T-helper 17 cell (primary cell): ENCODE data around the gene NPFFR2. TPM values are rescaled to one million over a fixed set of nuclear protein-coding genes. Genes with fewer than 3 reads are reported as not detected.

ENCODE experiments used
- ATAC-seq: fragments of 150-1000 bp; cut with Tn5 transposase; 2 replicates; pipeline ENCODE4 v1.10.0; 2021; ENCODE audit warnings: mild to moderate bottlenecking, moderate library complexity
- DNase-seq, 3 donors: peaks; one replicate each; pipeline versions ENCODE4 v3.0.0 to v3.0.0-alpha.2; 2020 to 2021
- H3K9me3 ChIP-seq: one replicate; pipeline ENCODE4 v1.7.0; 2013; ENCODE audit warnings: low read length, mild to moderate bottlenecking; ENCODE audit not compliant: control insufficient read depth, poor library complexity, severe bottlenecking
- H3K27ac Mint-ChIP-seq: one replicate; pipeline ENCODE4 v1.8.0; 2022; ENCODE audit warnings: mild to moderate bottlenecking, moderate library complexity, mixed read lengths
- H3K27me3 Mint-ChIP-seq: one replicate; pipeline ENCODE4 v1.8.0; 2022; ENCODE audit warnings: mixed read lengths
- H3K36me3 Mint-ChIP-seq: one replicate; pipeline ENCODE4 v1.8.0; 2022; ENCODE audit warnings: low read depth, mixed read lengths
- H3K4me1 Mint-ChIP-seq: one replicate; pipeline ENCODE4 v1.8.0; 2022; ENCODE audit warnings: mild to moderate bottlenecking, mixed read lengths
- H3K4me3 Mint-ChIP-seq: one replicate; pipeline ENCODE4 v1.8.0; 2022; ENCODE audit warnings: mild to moderate bottlenecking, moderate library complexity, mixed read lengths
- total RNA-seq, 4 donors: library from RNA in 2 of 4; stranded (reverse) in 2 of 4; gene quantifications; one replicate each; pipeline ENCODE4 v1.2.3 and lab custom pipeline; 2022 to 2026

Gene NPFFR2
- total RNA-seq, result not detected
- 0 reads per million in 2 donors for total RNA-seq (lab: John Stamatoyannopoulos, UW)

DNA sequence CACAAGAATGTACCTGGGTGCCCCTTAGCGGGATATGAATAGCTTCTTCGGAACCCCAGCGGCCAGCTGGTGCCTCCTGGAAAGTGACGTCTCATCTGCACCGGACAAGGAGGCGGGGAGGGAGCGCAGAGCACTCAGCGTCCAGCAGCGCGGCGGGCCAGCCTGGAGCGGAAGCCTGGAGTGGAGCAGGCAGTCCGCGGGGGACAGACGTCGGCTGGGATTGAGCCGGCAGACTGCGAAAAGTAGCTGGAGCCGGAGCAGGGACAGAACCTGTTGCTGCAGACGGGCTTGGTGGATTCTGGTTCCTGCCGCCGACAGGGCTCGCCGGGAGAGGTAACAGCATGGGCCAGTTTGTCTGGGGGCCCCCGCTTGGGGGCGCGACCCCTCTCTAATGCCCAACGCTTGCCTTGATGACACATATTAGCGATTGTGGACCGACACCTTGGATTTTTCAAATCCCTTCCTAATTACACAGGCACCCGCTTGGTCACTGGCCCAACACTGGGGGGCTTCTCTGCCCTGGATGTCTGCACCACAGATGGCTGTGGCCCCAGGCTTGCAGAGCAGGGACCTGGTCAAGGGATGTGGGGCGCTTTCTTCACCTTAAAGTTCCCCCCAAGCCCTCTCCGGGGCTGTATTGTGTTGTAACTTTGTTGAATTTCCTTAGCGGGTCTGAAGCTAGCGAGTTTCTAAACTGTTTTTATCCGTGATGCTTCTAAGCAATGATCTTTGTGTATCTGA, at the start of gene NPFFR2:
Gene NPFFR2 (plus strand): TSS at position 133 of the 741 bp plus-strand sequence. CDS start 96,592 bp downstream, outside the sequence.
- peaks cover 15% of the 10 kb centered on the region for H3K27me3 Mint-ChIP-seq
- no peak within 1 kb of the TSS for H3K27ac Mint-ChIP-seq
- no peaks in the 10 kb centered on the region for H3K9me3 ChIP-seq
- no peak for ATAC-seq
- no peaks in the 10 kb centered on the region for H3K36me3 Mint-ChIP-seq
- H3K4me3 Mint-ChIP-seq, result no peak within 1 kb of the TSS
- H3K4me1 Mint-ChIP-seq, result no peaks in the 10 kb centered on the region
- DNase-seq, result no peak

DNA sequence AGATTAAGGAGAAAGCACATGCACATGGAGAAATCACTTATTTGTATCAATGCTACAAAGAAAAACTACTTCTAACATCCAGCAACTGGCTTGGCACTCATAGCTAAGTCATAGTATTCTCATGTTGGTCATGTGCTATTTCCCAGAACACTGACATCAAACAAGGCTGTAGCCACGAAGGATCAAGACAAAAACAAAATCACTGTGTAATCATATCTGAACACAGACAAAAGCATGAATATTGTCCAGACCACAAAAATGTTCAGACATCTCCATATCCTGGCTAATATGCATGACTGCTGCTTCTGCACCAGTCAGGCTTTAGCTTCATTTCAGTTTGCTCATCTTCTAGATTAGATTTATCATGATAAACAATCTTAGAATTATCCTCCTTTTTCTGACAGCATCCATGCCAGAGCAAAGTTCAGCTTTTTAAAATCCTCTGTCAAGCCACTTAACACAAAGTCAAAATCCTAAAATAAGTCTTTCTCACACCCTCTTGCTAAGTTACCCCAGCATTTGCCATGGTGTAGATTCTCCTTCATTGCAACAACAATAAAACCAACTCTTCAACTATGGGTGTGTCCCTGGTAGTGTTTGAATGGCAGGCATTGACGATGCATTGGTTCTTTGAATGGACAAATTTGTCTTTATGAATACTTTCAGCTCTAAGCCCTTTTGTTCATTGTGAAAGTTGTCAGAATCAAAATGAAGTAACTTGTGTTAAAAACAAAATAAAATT, 39.1 kb upstream of the NPFFR2 start:
- ATAC-seq, result no peak
- no peak overlapping the region for H3K4me3 Mint-ChIP-seq
- no peaks in the 10 kb centered on the region for H3K27me3 Mint-ChIP-seq
- no peaks in the 10 kb centered on the region for H3K36me3 Mint-ChIP-seq
- no peak overlapping the region for H3K27ac Mint-ChIP-seq
- no peaks in the 10 kb centered on the region for H3K4me1 Mint-ChIP-seq
- DNase-seq, result no peak
- H3K9me3 ChIP-seq, result no peaks in the 10 kb centered on the region

DNA sequence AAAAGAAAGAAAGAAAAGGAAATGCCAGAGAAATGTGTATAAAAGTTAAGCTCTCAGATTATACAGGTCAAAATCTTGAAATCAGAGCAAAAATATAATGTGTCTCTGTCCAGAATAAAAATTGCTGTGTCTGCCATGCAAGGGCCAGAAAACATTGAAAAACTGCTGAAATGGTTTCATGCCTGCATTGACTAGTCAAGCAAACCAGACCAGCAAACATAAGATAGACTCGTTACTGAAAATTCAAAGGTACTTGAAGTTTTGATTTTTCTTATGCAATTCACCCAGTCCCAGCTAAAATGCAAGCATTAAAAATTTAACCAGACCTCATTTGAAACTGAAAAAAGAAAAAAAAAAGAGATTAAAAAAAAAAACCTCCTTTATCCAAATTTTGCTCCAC, 37.2 kb upstream of the NPFFR2 start:
- no peaks in the 10 kb centered on the region for H3K9me3 ChIP-seq
- DNase-seq (no peak), ATAC-seq (no peak)
- no peak overlapping the region for H3K4me3 Mint-ChIP-seq
- no peaks in the 10 kb centered on the region for H3K36me3 Mint-ChIP-seq
- H3K27me3 Mint-ChIP-seq, result no peaks in the 10 kb centered on the region
- no peaks in the 10 kb centered on the region for H3K4me1 Mint-ChIP-seq
- H3K27ac Mint-ChIP-seq, result no peak overlapping the region

DNA sequence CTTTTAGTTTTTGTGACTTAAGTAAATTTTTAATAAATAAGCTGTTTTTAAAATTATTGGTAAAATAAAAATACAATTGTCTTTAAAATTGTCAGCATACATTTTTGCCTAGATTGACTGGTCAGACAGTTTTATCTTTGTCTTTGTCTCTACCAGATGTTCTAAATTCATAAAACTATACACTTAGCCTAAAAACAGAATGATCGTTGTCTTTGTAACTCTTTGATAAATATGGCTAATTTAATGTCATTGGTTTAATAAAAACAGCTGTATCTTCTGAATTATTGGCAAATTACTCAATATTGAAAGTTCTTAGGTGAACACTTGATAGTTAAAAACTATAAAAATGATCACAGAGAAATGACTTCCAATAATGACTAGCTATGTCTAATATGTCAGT, 36.5 kb upstream of the NPFFR2 start:
- H3K27me3 Mint-ChIP-seq, result no peaks in the 10 kb centered on the region
- no peak overlapping the region for H3K4me3 Mint-ChIP-seq
- no peak overlapping the region for H3K27ac Mint-ChIP-seq
- no peaks in the 10 kb centered on the region for H3K36me3 Mint-ChIP-seq
- DNase-seq (no peak), ATAC-seq (no peak)
- no peaks in the 10 kb centered on the region for H3K9me3 ChIP-seq
- no peaks in the 10 kb centered on the region for H3K4me1 Mint-ChIP-seq

DNA sequence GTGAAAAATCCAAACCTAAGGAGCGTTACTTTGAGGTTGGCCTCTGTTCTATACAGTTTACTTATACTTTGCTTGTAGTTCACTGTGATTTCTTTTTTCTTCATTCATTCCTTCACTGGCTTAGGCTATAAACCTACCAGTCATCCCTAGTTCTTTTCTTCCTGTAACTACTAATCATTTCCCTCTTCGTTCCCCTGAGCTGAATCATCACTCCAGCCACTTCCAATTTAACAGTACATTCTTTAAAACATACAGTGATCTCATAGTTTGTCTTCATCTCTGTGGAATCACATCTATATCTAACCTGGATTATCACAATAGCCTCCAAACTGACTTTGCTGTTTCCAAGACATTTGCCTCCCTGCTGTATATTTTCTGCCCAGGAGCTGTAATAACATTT, 25.2 kb upstream of the NPFFR2 start:
- DNase-seq (no peak), ATAC-seq (no peak)
- Mint-ChIP-seq H3K27me3 (no peaks in the 10 kb centered on the region), H3K27ac (no peak overlapping the region), H3K4me1 (no peaks in the 10 kb centered on the region), H3K4me3 (no peak overlapping the region), H3K36me3 (no peaks in the 10 kb centered on the region)
- no peaks in the 10 kb centered on the region for H3K9me3 ChIP-seq

GRCh38 chr4:72011906-72012305, 19.9 kb upstream of the NPFFR2 start:
- Mint-ChIP-seq H3K36me3 (no peaks in the 10 kb centered on the region), H3K27ac (no peak overlapping the region), H3K27me3 (no peaks in the 10 kb centered on the region), H3K4me3 (no peak overlapping the region), H3K4me1 (no peaks in the 10 kb centered on the region)
- ATAC-seq (no peak), DNase-seq (no peak)
- no peaks in the 10 kb centered on the region for H3K9me3 ChIP-seq

- DNase-seq, result no peak
- Mint-ChIP-seq H3K4me1 (no peaks in the 10 kb centered on the region), H3K27ac (no peak overlapping the region), H3K36me3 (no peaks in the 10 kb centered on the region), H3K27me3 (no peaks in the 10 kb centered on the region), H3K4me3 (no peak overlapping the region)
- ATAC-seq, result no peak
- no peaks in the 10 kb centered on the region for H3K9me3 ChIP-seq
Observed at GRCh38 chr4:72016011-72016410, 15.8 kb upstream of the NPFFR2 start.

GRCh38 chr4:72019688-72020087, 12.1 kb upstream of the NPFFR2 start:
- Mint-ChIP-seq H3K27me3 (no peaks in the 10 kb centered on the region), H3K4me1 (no peaks in the 10 kb centered on the region), H3K4me3 (no peak overlapping the region), H3K27ac (no peak overlapping the region), H3K36me3 (no peaks in the 10 kb centered on the region)
- H3K9me3 ChIP-seq, result no peaks in the 10 kb centered on the region
- ATAC-seq (no peak), DNase-seq (no peak)

- no peak overlapping the region for H3K4me3 Mint-ChIP-seq
- H3K9me3 ChIP-seq, result no peaks in the 10 kb centered on the region
- DNase-seq (no peak), ATAC-seq (no peak)
- no peaks in the 10 kb centered on the region for H3K4me1 Mint-ChIP-seq
- H3K27ac Mint-ChIP-seq, result no peak overlapping the region
- H3K27me3 Mint-ChIP-seq, result no peaks in the 10 kb centered on the region
- no peaks in the 10 kb centered on the region for H3K36me3 Mint-ChIP-seq
Observed at GRCh38 chr4:72022553-72022952, 9.2 kb upstream of the NPFFR2 start.

- no peaks in the 10 kb centered on the region for H3K27me3 Mint-ChIP-seq
- DNase-seq, result no peak
- no peak for ATAC-seq
- H3K9me3 ChIP-seq, result no peaks in the 10 kb centered on the region
- H3K27ac Mint-ChIP-seq, result no peak overlapping the region
- H3K36me3 Mint-ChIP-seq, result no peaks in the 10 kb centered on the region
- H3K4me1 Mint-ChIP-seq, result no peaks in the 10 kb centered on the region
- H3K4me3 Mint-ChIP-seq, result no peak overlapping the region
Observed at GRCh38 chr4:72055566-72055965, 23.8 kb downstream of the NPFFR2 start.

- DNase-seq (no peak), ATAC-seq (no peak)
- H3K27me3 Mint-ChIP-seq, result no peaks in the 10 kb centered on the region
- H3K36me3 Mint-ChIP-seq, result no peaks in the 10 kb centered on the region
- no peaks in the 10 kb centered on the region for H3K9me3 ChIP-seq
- no peak overlapping the region for H3K27ac Mint-ChIP-seq
- H3K4me3 Mint-ChIP-seq, result no peak overlapping the region
- H3K4me1 Mint-ChIP-seq, result no peaks in the 10 kb centered on the region
Observed at GRCh38 chr4:72063726-72064125, 31.9 kb downstream of the NPFFR2 start.

GRCh38 chr4:72067051-72067450, 35.3 kb downstream of the NPFFR2 start:
- DNase-seq, result no peak
- Mint-ChIP-seq H3K36me3 (no peaks in the 10 kb centered on the region), H3K27me3 (no peaks in the 10 kb centered on the region), H3K4me1 (no peaks in the 10 kb centered on the region), H3K4me3 (no peak overlapping the region), H3K27ac (no peak overlapping the region)
- ATAC-seq, result no peak
- H3K9me3 ChIP-seq, result no peaks in the 10 kb centered on the region

DNA sequence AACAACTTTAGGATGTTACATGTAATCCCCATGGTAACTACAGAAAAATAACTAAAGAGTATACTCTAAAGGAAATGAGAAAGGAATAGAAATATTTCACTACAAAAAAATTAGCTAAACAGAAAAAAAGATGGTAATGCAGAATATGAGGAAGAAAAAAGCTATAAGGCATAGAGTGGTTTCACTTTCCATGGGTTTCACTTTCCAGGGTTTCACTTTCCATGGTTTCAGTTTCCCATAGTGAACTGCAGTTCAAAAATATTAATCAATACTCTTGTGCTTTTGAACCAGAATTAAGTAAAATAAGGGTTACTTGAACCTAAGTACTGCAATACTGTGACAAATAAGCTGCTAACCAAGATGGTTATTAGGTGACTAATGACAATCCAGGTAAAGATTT, 42.0 kb downstream of the NPFFR2 start:
- no peaks in the 10 kb centered on the region for H3K9me3 ChIP-seq
- no peaks in the 10 kb centered on the region for H3K27me3 Mint-ChIP-seq
- H3K27ac Mint-ChIP-seq, result no peak overlapping the region
- no peaks in the 10 kb centered on the region for H3K36me3 Mint-ChIP-seq
- no peaks in the 10 kb centered on the region for H3K4me1 Mint-ChIP-seq
- H3K4me3 Mint-ChIP-seq, result no peak overlapping the region
- no peak for DNase-seq
- ATAC-seq, result no peak

DNA sequence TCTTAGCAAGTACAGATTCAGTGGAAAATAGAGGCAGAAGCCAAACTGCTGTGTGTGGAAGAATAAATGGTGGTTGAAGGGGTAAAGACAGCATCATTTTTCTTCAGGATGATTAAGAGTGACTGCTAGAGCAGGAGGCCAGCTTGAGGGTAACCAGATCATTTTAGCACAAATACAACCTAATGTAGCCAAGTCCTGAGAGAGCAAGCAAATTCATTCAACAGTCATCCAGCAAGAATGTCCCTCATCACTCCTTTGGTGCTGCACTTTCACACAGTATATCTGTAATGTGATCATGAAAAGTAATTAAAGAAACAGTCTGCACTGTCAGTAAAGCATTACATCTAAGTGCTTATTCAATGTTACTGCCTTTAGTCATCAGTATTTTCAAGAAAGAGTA, 44.8 kb downstream of the NPFFR2 start:
- no peaks in the 10 kb centered on the region for H3K27me3 Mint-ChIP-seq
- no peak overlapping the region for H3K27ac Mint-ChIP-seq
- H3K36me3 Mint-ChIP-seq, result no peaks in the 10 kb centered on the region
- no peaks in the 10 kb centered on the region for H3K4me1 Mint-ChIP-seq
- no peak overlapping the region for H3K4me3 Mint-ChIP-seq
- ATAC-seq, result no peak
- H3K9me3 ChIP-seq, result no peaks in the 10 kb centered on the region
- DNase-seq, result no peak
